TTC549 (cell line): Measurements from ENCODE around the gene SPON2.

ENCODE experiments used
- FAIRE-seq: peaks from 2 replicates; lab custom pipeline; 2012; peaks lifted over from hg19 to GRCh38; lab: Jason Lieb, UNC

Gene SPON2

DNA sequence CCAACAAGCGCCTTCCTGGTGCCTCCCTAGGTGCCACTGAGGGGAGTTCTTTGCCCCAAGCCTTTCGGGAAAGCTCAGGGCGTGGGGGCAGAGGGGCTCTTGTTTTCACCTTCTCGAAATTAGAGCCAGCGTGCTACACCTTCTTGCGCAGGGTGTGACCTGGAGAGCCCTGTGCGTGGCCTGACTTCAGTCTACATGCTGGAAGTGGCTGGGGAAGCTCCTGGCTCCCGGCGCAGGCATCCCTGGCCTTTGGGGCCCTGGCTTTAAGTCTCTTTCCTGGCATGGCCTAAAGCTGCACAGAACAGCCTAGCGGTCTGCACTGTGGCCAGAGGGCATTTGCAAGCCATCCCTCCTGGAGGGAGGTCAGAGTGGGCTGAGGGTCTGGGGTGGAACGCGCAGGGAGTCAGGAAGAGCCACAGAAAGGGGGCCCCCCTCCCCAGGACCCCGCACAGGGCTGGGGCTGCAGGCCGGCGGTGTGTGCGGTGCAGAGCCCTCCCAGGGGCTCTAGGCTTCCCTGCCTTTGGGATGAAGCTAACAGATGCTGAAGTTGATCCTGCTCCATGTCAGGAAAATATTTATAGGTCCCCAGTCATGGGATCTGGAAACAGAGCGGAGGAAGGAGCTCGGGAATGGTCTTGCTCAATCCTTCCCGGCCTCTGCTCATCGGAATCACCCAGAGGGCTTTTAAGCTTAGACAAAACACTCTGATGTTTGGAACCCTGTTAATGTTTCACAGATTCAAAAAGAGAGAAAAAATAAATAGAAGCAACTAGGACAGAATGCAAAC is 781 bp upstream of the SPON2 start:
- FAIRE-seq, result no peak

DNA sequence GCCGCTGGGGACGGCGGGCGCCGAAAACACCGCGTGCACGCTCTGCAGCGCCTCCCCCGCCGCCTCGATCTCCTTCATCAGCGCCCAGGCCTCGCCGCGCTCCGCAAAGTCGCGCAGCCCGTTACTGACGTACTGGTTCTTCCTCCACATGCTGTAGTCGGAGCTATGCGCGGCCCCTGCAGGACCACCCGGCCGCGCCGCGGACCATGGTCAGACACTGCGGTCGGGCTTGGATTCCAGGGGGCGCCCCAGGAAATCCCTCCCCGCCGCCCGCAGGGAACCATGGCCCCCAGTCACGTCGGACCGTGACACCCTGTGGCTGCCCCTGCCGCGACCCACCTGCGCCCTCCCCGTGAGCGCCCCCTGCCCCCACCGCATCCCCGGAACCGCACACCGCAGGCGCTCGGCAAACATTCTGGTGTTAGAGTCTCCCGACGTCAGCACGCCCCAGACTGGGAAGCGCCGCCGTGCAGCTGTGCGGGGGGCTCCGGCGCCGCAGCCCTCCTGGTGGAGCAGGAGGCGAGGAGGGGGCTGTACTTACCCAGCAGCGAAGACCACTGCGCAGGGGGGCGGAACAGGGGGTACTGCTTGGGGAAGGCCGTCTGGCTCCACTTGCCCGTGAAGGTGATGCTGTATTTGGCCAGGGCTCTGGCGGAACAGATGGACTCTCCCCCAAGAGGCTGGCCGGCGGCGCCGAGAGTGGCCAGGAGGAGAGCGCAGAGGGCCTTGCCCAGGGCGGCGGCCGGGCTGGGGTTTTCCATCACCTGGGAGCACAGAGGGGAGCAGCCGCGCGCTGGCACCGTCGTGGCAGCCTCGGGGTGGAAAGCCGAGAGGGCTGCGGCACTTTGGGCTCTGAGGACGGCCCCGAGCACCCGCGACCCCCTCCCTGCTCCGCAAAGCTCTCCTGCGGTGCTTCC is 814 bp downstream of the SPON2 start:
- no peak for FAIRE-seq

DNA sequence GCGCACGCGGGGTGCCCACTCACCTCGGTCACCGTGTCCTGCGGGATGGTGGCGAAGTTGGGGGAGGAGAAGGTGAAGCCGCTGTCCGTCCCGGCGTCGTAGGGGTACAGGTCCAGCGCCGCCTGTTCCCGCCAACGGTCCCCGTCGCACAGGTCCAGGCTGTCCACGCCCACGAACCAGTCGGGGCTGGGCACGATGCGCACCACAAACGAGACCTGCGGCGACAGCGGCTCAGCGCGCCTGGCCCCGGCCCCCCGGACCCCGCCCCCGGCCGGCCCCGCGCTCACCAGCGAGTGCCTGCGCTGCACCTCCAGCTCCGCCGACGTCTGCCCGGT is 1.4 kb downstream of the SPON2 start:
- FAIRE-seq, result no peak

DNA sequence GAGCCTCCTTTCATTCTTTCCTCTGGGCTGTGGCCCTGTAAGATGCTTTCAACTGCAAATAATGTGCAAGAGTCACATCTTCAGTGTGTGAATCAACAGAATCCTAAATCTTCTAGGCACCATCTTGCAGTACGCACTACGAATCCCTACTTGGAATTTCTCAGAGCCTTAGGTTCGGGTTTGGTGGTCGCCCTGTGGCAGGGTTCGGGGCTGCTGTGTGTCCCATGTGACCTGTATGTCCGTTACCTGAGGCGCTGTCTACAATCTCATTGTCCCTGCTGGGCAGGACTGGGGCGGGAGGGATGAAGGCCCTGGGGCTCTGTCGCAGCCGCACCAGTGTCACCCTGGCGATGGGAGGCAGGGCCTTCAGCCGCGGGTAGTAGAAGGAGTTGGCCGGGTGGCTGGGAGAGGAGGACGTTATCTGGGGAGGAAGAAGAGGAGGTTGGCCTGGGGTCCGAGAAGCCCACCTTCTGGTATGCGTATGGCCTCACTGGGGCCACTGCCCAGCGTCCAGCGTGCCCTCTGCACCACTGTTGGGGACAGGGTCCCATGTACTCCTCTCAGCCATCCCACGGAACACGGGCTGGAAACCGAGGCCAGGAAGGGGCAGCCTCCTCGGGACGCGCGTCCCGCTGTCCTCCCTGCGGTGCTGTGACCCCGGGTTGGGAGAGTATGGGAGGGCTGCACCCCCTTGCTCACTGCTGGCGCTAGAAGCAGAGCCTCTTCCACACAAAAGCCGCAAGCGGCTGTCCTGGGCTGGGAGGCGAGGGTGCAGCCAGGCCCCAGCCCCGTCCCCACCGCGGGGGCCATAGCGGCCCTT is 2.0 kb downstream of the SPON2 start:
- no peak for FAIRE-seq

DNA sequence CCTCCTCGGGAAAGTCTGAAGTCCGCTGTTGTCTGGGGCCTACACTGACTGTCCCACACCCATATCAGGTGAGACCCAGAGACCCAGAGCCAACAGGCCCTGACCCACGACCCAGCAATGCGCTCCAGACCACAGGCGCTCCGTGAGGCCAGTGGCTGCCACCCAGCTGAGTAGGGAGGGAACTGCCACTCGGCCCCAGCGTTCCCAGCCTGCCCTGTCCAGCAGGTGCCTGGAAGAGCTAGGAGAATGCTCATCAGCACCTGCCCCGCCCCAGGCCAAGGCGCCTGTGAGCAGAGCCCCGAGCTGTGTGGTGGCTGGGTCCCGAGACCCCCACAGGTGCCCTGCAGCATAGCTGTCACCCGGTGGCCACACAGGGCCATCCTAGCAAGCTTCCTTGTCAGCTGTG is 2.7 kb downstream of the SPON2 start:
- no peak for FAIRE-seq

DNA sequence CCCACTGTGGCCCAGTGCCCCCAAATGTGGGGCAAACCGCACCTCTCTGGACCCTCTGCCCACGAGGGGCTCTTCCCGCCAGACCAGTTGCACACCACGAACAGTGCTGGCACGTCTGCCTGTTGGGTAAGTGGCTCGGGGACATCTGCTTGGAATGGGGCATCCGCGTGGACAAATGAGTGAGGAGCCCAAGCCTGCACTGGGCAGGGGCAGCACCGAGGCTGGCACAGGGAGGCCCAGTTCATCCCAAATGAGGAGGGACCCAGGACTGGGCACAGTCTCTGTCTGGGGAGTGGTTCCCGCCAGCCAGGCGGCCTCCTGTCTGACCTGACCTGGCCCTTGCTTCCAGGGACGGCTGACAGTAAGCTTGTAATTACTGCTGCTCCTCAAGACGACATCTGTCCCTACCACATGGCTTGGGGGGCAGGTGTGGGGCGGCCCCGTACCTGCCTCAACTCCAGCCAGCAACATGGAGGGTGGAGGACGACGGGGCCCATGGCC is 3.2 kb downstream of the SPON2 start:
- FAIRE-seq, result no peak

DNA sequence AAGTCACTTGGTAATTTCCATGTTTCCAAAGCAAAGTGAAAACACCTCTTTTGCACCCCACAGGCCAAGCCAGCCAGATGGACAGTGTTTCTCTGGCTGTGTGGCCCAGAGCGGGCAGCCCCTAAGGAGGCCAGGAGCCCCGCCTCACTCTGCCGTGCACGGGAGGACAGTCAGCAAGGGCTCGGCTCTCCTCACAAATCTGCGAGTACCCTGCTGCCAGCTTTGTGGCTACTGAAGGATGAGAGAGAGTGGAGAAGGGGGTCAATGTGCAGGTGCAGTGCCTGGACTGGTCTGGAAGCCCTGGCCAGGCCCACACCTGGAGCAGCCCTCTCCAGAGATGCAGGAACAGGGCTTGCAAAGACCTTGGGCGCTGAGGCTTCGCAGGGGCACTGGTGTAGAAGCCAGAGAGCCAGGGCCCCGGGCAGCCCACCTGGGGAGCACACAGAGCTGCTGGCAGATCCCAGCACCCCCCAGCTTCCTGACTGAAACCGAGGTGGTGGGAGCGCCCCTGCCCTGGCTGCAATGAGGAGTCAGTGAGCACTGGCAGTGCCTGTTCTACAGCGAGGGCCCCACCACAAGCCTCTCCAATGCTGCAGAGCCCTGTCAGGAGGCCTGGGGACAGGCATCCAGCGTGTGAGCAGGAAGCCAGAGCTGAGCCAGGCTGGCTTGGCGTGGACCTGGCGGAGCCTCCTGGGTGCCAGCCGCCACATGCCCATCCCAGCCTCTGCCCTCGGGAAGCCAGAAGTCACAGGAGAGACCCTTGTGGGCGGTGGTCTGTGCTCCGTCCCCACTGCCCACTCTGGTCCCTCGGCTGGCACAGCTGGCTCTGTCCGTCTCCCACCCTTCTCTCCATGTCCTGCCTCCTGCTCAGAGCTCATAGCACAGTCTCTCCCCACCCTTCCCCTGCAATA is 3.9 kb downstream of the SPON2 start:
- no peak for FAIRE-seq

DNA sequence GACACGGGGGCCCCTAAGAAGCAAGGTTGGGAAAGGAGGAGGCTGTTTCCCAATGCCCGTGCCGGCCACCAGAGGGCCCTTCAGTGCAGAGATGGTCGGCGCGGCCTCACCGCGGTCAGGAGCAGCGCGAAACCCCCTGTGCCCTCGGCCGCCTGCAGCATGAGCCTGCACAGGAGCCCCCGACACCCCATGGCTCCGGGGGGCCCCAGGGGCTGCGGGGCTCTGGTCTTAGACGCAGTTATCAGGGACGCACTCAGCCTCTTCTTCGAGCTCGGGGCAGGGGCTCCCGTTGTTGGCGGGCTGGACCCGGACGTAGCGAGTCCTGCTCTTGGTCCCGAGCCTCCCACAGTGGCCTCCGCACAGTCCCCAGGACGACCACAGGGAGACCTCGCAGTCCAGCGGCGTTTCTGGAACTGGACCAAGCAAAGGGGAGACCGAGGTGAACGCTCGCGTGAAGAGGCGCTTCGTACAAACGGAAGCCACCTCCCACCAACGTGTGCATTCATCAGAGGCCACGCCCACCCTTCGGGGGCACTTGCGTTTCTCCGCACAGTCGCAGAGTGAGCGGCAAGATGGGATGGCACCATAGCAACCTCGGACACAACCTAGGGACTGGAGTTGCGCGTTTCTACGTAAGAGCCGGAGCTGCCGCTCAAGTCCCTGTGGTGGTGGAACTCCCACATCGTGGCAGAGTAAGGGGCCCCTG is 5.0 kb downstream of the SPON2 start:
- peak; percentile 83 for FAIRE-seq

DNA sequence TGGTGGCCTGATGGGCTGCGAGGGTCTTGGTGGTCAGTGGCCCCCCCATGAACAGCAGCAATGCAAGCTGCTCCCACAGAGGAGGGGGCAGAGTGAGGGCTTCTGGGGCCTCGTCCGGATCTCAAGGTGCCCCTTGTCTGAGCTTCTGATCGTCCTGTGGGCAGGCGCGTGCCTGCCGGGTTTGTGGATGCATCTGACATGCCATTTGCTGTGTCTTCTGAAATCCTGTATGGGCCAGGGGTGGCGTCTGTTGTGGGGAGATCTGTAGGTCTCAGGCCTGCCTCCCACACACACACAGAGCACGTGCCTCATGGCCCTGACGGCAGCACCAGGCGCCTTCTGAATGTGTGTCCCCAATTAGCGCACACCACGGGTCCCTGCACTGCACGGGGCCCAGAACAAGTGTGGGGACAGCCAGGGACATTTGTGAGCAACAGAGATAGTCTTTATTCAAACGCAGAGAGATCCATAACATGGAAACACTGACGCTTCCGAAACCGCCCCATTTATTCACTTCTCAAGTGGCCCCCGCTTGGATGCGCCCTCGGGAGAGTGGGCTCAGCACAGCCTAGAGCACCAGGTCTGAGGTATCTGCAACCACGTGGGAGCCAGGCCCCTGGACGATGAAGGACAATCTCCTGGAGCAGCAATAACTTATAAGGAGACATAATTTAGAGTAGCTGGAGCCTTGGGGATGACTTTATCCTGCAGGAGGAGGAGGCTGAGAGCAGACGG is 5.7 kb downstream of the SPON2 start:
- FAIRE-seq, result no peak

DNA sequence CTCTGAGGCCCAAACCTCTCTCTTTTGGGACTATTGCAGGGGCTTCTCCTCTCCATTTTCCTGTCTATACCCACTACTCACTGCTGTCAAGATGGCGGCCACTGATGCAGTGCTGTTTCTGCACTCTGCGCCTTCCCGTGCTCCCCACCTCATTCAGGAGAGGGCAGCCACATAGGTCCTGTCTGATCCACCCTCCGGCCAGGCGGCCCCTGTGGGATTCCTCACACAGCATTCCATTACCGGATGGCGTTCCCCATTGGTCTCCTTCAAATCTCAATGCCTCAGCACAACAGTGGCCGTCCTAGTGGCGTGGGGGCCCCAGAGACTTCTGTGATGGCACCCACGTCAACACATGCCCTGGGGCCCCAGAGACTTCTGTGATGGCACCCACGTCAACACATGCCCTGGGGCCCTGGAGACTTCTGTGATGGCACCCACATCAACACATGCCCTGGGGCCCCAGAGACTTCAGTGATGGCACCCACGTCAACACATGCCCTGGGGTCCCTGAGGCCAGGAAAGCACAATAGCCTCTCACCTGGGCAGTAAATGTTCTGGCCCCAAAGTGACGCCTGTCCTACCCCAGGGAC is 7.3 kb downstream of the SPON2 start:
- no peak for FAIRE-seq

DNA sequence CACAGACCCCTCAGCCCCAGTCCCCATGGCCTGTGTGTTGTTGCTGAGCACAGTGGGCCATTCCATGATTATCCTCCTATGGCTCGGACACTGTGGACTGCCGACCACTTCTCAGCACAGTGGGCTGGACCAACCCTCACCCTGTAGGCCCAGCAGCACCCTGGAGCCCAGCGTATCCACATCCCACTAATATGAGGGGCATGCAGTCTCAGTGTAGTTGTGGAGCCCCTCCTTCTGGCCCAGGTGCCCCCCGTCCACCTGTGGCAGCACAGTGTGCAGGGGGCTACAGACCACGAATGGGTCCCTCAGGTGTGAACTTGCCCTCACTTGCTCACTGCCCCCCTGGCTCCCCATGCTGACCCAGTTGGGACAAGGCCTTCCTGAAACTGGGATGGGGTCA is 7.9 kb downstream of the SPON2 start:
- FAIRE-seq, result no peak

DNA sequence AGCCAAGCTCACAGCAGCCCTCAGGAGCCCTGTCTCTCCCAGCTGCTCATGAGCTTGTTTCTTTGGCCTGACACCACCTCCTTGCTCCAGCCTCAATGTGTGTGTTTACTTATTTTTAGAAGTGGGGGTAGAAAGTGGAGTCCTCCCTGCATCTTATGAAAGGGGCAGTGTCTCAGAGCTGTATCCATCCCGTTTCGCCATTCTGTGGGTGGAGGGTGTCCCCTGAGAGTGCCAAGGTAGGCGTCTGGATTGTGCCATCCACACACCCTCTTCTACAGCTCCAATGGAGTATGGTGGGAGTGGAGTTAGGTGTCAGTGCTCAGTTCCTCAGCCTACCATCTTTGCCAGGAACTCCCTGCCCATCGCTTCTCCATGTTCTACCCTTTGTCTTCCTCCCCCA is 8.3 kb downstream of the SPON2 start:
- no peak for FAIRE-seq

DNA sequence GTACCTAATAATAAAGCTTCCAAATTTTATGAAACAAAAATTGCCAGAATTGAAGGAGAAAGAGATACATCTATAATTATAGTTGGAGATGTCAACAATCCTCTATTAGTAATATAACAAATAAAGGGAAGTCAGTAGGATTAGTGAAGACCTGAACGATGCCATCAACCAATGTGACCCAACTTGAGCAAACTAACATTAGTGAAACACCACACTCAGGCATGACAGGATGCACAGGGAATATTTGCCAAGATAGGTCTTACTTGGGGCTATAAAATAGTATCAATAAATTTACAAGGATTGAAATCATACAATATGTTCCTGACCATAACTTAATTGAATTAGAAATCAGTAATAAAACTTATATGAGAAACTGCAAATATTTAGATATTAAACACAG is 12.0 kb downstream of the SPON2 start:
- no peak for FAIRE-seq

DNA sequence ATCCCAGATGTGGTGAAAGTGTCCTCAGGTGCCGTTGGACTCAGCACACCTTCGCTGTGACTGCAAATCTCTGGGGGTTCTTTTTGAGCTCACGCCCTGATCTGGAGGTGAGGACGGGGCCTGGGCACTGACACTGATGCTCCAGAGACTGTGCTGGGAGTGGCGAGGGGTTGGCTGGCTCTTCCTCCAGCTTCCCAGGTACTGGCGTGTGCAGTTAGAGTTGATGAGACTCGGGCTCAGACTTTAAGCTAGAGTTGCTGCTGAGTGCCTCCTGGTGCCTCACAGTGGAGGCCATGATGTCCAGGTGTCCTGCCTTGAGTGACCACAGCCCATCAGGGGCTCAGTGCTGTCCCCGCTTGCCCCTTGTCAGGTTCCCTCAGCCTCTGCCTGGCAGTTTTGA is 16.3 kb downstream of the SPON2 start:
- FAIRE-seq, result no peak

DNA sequence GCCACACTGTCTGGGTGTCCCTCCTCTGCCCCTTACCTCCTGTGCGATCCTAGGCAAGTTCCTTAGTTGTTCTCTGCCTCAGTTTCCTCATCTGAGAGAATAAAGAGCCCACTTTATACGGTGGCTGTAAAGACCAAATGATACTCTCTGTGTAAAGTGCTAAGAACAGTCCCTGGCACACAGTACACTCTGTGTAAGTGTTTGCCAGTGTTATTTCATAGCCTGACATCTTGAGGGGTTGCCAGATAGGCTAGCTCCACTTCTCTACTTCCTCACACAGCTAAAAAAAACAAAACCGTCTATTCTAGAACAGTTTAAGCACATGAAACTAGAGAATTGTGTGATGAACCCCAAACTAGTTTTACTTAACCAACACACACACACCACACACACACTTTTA is 17.1 kb downstream of the SPON2 start:
- no peak for FAIRE-seq

DNA sequence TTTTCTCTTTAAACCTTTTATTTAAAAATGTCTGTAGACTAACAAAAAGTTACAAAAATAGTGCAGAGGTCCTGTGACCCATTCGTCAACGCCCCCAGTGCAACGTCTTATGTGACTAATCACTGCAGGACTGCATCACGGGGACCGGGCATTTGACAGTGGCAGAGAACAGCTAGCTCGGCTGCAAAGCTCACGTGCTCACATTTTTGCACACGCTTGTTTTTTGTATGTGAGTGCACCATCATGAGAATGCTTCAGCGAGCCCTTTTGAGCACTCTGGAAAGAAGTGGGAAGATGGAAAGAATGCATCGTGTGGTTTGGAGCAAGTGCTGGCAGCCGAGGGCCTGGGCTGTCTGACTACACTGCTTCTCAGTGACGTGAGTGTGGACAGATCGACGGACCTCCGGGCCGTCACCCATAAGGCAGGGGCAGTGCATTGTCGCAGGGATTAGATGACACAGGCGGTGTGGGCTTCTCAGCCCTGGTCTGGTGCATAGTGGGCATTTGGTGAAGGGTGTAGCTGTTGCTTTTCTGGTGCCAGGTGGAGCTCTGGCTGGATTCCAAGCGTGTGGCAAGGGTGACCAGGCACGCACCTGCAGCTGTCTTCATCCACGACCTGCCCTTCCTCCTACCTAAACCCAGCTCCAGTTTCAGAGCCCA is 17.7 kb downstream of the SPON2 start:
- FAIRE-seq, result no peak

DNA sequence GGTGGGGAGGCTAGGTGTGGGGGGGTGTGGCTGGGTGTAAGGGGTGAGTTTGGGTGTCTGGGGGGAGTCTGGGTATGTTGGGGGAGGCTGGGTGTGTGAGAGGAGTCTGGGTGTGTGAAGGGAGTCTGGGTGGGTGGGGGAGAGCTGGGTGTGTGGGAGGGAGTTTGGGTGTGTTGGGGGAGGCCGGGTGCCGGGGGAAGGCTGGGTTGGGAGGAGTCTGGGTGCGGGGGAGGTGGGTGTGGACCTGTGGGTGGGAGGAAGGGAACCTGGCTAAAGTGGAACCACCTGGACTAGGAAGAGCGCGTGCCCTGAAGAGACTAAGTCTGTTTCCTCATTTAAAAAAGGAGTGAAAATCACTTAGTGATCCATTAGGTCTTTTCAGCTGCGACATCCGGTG is 18.3 kb downstream of the SPON2 start:
- FAIRE-seq, result no peak

DNA sequence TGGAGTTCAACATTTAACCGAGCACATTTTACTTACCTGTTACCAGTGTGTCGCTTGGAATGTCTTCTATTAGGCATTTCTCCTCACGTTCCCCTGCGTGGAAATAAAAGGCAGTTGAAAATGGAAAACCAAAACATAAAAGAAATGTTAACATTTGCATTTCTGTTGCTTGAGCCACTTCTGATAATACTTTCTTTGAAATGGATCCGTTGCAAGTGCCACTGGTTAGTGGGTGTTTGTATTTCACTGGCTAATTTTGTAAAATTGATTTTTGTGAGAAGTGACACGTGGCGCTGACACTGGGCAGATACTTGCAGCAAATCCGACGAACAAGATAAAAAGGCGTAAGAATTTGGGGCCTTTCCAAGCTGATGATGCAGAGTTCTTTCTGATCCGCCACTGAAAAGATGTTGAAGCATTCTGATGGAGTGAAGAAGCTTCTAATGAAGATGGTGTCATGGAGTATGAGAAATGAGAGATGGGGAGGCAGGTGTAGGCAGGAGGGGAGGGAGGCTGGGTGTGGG is 18.8 kb downstream of the SPON2 start:
- FAIRE-seq, result no peak

DNA sequence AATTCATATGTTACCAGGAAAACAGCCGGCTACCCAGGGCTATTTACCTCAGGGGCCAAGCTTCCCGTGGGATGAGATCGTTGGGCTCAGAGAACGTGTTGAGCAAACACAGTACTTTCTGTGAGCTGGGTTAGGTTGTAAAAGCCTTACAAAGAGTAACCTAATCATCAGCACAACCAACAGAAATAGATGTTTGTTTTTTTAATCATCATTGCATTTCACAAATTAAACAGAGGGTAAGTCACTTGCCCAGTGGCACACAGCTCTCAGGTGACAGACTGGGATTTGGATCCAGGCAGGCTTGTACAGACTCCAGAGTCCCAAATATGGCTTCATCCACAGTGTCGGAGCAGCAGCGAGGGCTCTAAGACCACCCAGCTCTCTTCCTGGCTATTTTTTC is 20.1 kb downstream of the SPON2 start:
- no peak for FAIRE-seq
